Caco-2 (cell line): Measurements from ENCODE around the gene HMGCLL1. TPM values are rescaled to one million over a fixed set of nuclear protein-coding genes. Genes with fewer than 3 reads are reported as not detected.

Source experiments
- BruUV-seq: library from RNA; stranded (reverse); fragments of 400-500 nt; replicated peaks from 2 replicates; lab custom pipeline; 2021; lab: Mats Ljungman, UMichigan
- CTCF ChIA-PET: fragments of 300-600 bp; sonication (Branson Sonifier 250); formaldehyde crosslinking; loops from one replicate; lab custom pipeline; 2022; ENCODE audit warnings: antibody characterized with exemption; lab: Charles Lee
- POLR2A ChIA-PET: fragments of 300-600 bp; sonication (Branson Sonifier 250); formaldehyde crosslinking; loops from one replicate; lab custom pipeline; 2022; ENCODE audit warnings: antibody characterized with exemption; lab: Charles Lee
- DNase-seq, 2 experiments: peaks; one replicate each; pipeline versions ENCODE4 v3.0.0 to v3.0.0-alpha.2; 2020 to 2022
- H3K27me3 ChIP-seq: replicated peaks from 2 replicates; pipeline ENCODE4 v1.6.0; 2011; ENCODE audit warnings: low read length; ENCODE audit not compliant: control insufficient read depth, insufficient read depth
- H3K36me3 ChIP-seq: 2 replicates; pipeline ENCODE4 v1.5.1; 2011; ENCODE audit warnings: low read length; ENCODE audit not compliant: control insufficient read depth, insufficient read depth
- H3K4me1 ChIP-seq: fragments of 250-450 bp; sonication (Bioruptor Pico); 2 replicates; pipeline ENCODE4 v1.5.1; 2020; ENCODE audit warnings: mild to moderate bottlenecking
- H3K4me3 ChIP-seq: 2 replicates; pipeline ENCODE4 v1.5.1; 2011; ENCODE audit warnings: low read depth, mild to moderate bottlenecking, control low read depth, low read length
- H3K9me3 ChIP-seq: fragments of 250-450 bp; sonication (Bioruptor Pico); 2 replicates; pipeline ENCODE4 v1.5.1; 2020; ENCODE audit warnings: mild to moderate bottlenecking, moderate library complexity
- H3K27ac Mint-ChIP-seq: one replicate; pipeline ENCODE4 v1.8.0; 2022; ENCODE audit warnings: mixed read lengths; ENCODE audit not compliant: unreplicated experiment
- H3K27me3 Mint-ChIP-seq: one replicate; pipeline ENCODE4 v1.8.0; 2022; ENCODE audit warnings: mixed read lengths; ENCODE audit not compliant: insufficient read depth, unreplicated experiment
- H3K36me3 Mint-ChIP-seq: one replicate; pipeline ENCODE4 v1.8.0; 2022; ENCODE audit warnings: mild to moderate bottlenecking, mixed read lengths; ENCODE audit not compliant: insufficient read depth, unreplicated experiment
- H3K4me1 Mint-ChIP-seq: one replicate; pipeline ENCODE4 v1.8.0; 2022; ENCODE audit warnings: low read depth, mixed read lengths; ENCODE audit not compliant: unreplicated experiment
- H3K4me3 Mint-ChIP-seq: one replicate; pipeline ENCODE4 v1.8.0; 2022; ENCODE audit warnings: mild to moderate bottlenecking, moderate library complexity, mixed read lengths; ENCODE audit not compliant: unreplicated experiment
- H3K9me3 Mint-ChIP-seq: one replicate; pipeline ENCODE4 v1.8.0; 2022; ENCODE audit warnings: mixed read lengths; ENCODE audit not compliant: unreplicated experiment
- CTCF ChIP-seq, 2 experiments: fragments of 200-600 bp in 1 of 2; IDR thresholded peaks; 1 replicate in 1 of 2; 2 replicates in 1 of 2; pipeline versions ENCODE4 v1.5.1 to v1.8.0; 2011 to 2022; ENCODE audit warnings: antibody characterized with exemption in 1 of 2, control low read depth in 1 of 2, inconsistent platforms in 1 of 2, low read depth in 1 of 2, low read length in 1 of 2, mild to moderate bottlenecking in 1 of 2, moderate library complexity in 1 of 2; ENCODE audit not compliant: insufficient read depth in 1 of 2, severe bottlenecking in 1 of 2, unreplicated experiment in 1 of 2
- intact Hi-C: fragments of 100-400 bp; cut with micrococcal nuclease; formaldehyde crosslinking; loops from one replicate; pipeline ENCODE4 v1.10.0; 2022; ENCODE audit not compliant: unreplicated experiment
- total RNA-seq: library from RNA; stranded (reverse); gene quantifications from 2 replicates; pipeline ENCODE4 v1.2.3, GENCODE V29; 2022

HMGCLL1 gene
- total RNA-seq, 1 experiment from 2014 or later: not detected

DNA sequence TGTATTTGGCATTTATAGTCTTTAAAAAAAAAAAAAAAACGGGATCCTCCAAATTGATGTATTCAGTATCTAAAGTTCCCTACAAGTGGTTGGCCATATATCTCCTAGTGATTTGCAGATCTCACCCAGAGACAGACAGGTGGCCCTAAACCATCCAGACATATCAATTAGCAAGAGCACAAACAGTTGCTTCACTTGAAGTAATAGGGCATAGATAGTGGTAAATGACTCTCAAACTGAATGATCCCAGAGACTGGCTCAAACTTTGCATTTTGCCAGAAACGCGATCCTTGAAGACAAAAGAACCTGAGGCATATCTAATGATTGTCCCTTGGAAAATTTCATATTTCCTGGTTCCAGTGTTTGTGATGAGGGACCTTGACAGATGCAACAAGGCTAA, 54.6 kb downstream of the HMGCLL1 start:
- no peak overlapping the region for H3K4me3 ChIP-seq
- DNase-seq: no peak
- BruUV-seq: no TSS peak
- Mint-ChIP-seq H3K4me3 (no peak overlapping the region), H3K9me3 (no peaks in the 10 kb centered on the region), H3K4me1 (no peaks in the 10 kb centered on the region), H3K36me3 (no peaks in the 10 kb centered on the region), H3K27ac (no peak overlapping the region), H3K27me3 (no peaks in the 10 kb centered on the region)
- no peaks in the 10 kb centered on the region for H3K4me1 ChIP-seq
- H3K9me3 ChIP-seq: no peaks in the 10 kb centered on the region
- CTCF ChIA-PET: no interaction called here
- no peaks in the 10 kb centered on the region for H3K36me3 ChIP-seq
- H3K27me3 ChIP-seq: no peaks in the 10 kb centered on the region
- POLR2A ChIA-PET: no interaction called here
- no peak for TF ChIP-seq CTCF (IDR thresholded peaks at IDR 0.05; ENCODE audit: insufficient read depth in 1 of 2, low read depth in 1 of 2, low read length in 1 of 2, severe bottlenecking in 1 of 2, unreplicated experiment in 1 of 2)
- intact Hi-C loops: no loop called here

GRCh38 chr6:55518529-55519060, 60.4 kb downstream of the HMGCLL1 start:
- Mint-ChIP-seq H3K9me3 (no peaks in the 10 kb centered on the region), H3K27ac (no peak overlapping the region), H3K4me3 (no peak overlapping the region), H3K4me1 (no peaks in the 10 kb centered on the region), H3K27me3 (no peaks in the 10 kb centered on the region), H3K36me3 (no peaks in the 10 kb centered on the region)
- H3K4me3 ChIP-seq: no peak overlapping the region
- no peaks in the 10 kb centered on the region for H3K27me3 ChIP-seq
- no peaks in the 10 kb centered on the region for H3K4me1 ChIP-seq
- H3K36me3 ChIP-seq: no peaks in the 10 kb centered on the region
- CTCF ChIA-PET: no interaction called here
- no peak for TF ChIP-seq CTCF (IDR thresholded peaks at IDR 0.05; ENCODE audit: insufficient read depth in 1 of 2, low read depth in 1 of 2, low read length in 1 of 2, severe bottlenecking in 1 of 2, unreplicated experiment in 1 of 2)
- no peak for DNase-seq
- BruUV-seq: no TSS peak
- intact Hi-C loops: no loop called here
- POLR2A ChIA-PET: no interaction called here
- H3K9me3 ChIP-seq: no peaks in the 10 kb centered on the region

DNA sequence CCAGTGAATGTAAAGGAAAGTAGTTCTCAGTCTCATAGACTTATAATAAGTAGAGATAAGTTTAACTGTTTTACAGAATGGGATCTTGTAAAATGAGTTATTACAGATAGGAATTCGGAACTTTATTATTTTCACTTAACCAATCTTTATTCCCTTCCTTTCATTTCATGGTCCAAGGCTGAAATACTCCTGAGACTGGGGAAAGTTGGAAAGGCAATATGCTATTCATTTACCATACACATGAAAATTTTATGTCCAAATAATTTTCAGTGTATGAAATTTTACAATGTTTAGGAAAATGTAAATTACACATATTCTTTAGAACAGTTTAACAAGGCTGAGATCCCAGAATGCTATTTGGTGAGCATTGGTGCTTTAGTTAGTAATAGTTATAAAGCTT, 62.3 kb downstream of the HMGCLL1 start:
- intact Hi-C loops: no loop called here
- Histone ChIP-seq H3K27me3 (no peaks in the 10 kb centered on the region), H3K4me3 (no peak overlapping the region), H3K4me1 (no peaks in the 10 kb centered on the region), H3K36me3 (no peaks in the 10 kb centered on the region), H3K9me3 (no peaks in the 10 kb centered on the region)
- Mint-ChIP-seq H3K27me3 (no peaks in the 10 kb centered on the region), H3K4me3 (no peak overlapping the region), H3K4me1 (no peaks in the 10 kb centered on the region), H3K9me3 (no peaks in the 10 kb centered on the region), H3K36me3 (no peaks in the 10 kb centered on the region), H3K27ac (no peak overlapping the region)
- DNase-seq: no peak
- BruUV-seq: no TSS peak
- POLR2A ChIA-PET: no interaction called here
- no peak for TF ChIP-seq CTCF (IDR thresholded peaks at IDR 0.05; ENCODE audit: insufficient read depth in 1 of 2, low read depth in 1 of 2, low read length in 1 of 2, severe bottlenecking in 1 of 2, unreplicated experiment in 1 of 2)
- CTCF ChIA-PET: no interaction called here
